SK-N-SH (cell line): Measurements from ENCODE around the gene LGALS3. TPM values are rescaled to one million over a fixed set of nuclear protein-coding genes. Genes with fewer than 3 reads are reported as not detected.

Source experiments
- CTCF ChIA-PET: fragments of 300-600, 350-600 bp; formaldehyde crosslinking; extraction: SDS; loops from one replicate; lab custom pipeline; 2021; lab: Yijun Ruan, JAX
- POLR2A ChIA-PET: fragments of 350-600 bp; sonication (Branson Sonifier 250); formaldehyde crosslinking; extraction: SDS; loops from one replicate; lab custom pipeline; 2020; ENCODE audit warnings: antibody characterized with exemption, inconsistent platforms; lab: Yijun Ruan, JAX
- DNase-seq: peaks from one replicate; pipeline ENCODE4 v3.0.0; 2012
- H2AFZ ChIP-seq: fragments of 200-600 bp; sonication (generic); 2 replicates; pipeline ENCODE4 v1.8.1; 2016; ENCODE audit warnings: antibody characterized with exemption, mild to moderate bottlenecking, low read depth
- H3F3A ChIP-seq: fragments of 200-600 bp; sonication (generic); replicated peaks from 2 replicates; pipeline ENCODE3; 2016; ENCODE audit warnings: antibody characterized with exemption, mild to moderate bottlenecking; ENCODE audit not compliant: insufficient read depth
- H3K27ac ChIP-seq, 2 experiments: fragments of 200-500 bp in 1 of 2; fragments of 200-600 bp in 1 of 2; sonication (Bioruptor generic) in 1 of 2; sonication (generic), shearing (Covaris generic) in 1 of 2; 2 replicates each; pipeline versions ENCODE4 v1.5.1 to v1.6.1; 2014 to 2016; ENCODE audit warnings: low read depth in 2 of 2, inconsistent platforms in 1 of 2, low read length in 1 of 2, mild to moderate bottlenecking in 1 of 2, mixed read lengths in 1 of 2
- H3K27me3 ChIP-seq: fragments of 200-600 bp; sonication (generic), shearing (Covaris generic); 2 replicates; pipeline ENCODE4 v1.6.1; 2016; ENCODE audit warnings: mixed run types; ENCODE audit not compliant: insufficient read depth
- H3K36me3 ChIP-seq, 2 experiments: fragments of 200-500 bp in 1 of 2; fragments of 200-600 bp in 1 of 2; sonication (Bioruptor generic) in 1 of 2; sonication (generic) in 1 of 2; replicated peaks in 1 of 2; 2 replicates each; pipeline versions ENCODE3 to v1.5.1; 2014 to 2016; ENCODE audit warnings: low read length in 1 of 2, mild to moderate bottlenecking in 1 of 2; ENCODE audit not compliant: insufficient read depth in 2 of 2, control insufficient read depth in 1 of 2
- H3K4me1 ChIP-seq, 2 experiments: fragments of 200-500 bp in 1 of 2; fragments of 200-600 bp in 1 of 2; sonication (Bioruptor generic) in 1 of 2; sonication (generic), shearing (Covaris generic) in 1 of 2; 2 replicates each; pipeline versions ENCODE4 v1.5.1 to v1.6.1; 2014 to 2016; ENCODE audit warnings: low read depth in 1 of 2, low read length in 1 of 2, mixed run types in 1 of 2; ENCODE audit not compliant: insufficient read depth in 2 of 2, control insufficient read depth in 1 of 2
- H3K4me2 ChIP-seq: fragments of 200-600 bp; sonication (generic), shearing (Covaris generic); 2 replicates; pipeline ENCODE4 v1.6.1; 2017; ENCODE audit warnings: mixed run types
- H3K4me3 ChIP-seq, 2 experiments: fragments of 200-500 bp in 1 of 2; fragments of 200-600 bp in 1 of 2; sonication (Bioruptor generic) in 1 of 2; sonication (generic), shearing (Covaris generic) in 1 of 2; 2 replicates each; pipeline versions ENCODE4 v1.5.1 to v1.8.1; 2014 to 2016; ENCODE audit warnings: low read depth in 2 of 2, inconsistent platforms in 1 of 2, low read length in 1 of 2, mild to moderate bottlenecking in 1 of 2, mixed read lengths in 1 of 2, moderate library complexity in 1 of 2
- H3K79me2 ChIP-seq: fragments of 200-600 bp; sonication (generic); 2 replicates; pipeline ENCODE4 v1.8.1; 2017; ENCODE audit warnings: mild to moderate bottlenecking; ENCODE audit not compliant: insufficient read depth
- H3K9ac ChIP-seq: fragments of 200-600 bp; sonication (generic); 2 replicates; pipeline ENCODE4 v1.6.1; 2017; ENCODE audit warnings: mixed run types
- H3K9me2 ChIP-seq: fragments of 200-600 bp; sonication (generic); 2 replicates; pipeline ENCODE4 v1.6.1; 2017; ENCODE audit warnings: mixed run types
- H3K9me3 ChIP-seq: fragments of 200-600 bp; sonication (generic); 2 replicates; pipeline ENCODE4 v1.6.1; 2017; ENCODE audit warnings: mixed run types, mild to moderate bottlenecking, moderate library complexity
- H4K20me1 ChIP-seq: fragments of 200-600 bp; sonication (generic); 2 replicates; pipeline ENCODE4 v1.6.1; 2017; ENCODE audit warnings: mild to moderate bottlenecking, mixed run types; ENCODE audit not compliant: insufficient read depth
- CHD2 ChIP-seq: fragments of 150-350 bp; IDR thresholded peaks from 2 replicates; pipeline ENCODE4 v1.6.1; 2018; ENCODE audit warnings: low read length; ENCODE audit not compliant: partially characterized antibody
- CTCF ChIP-seq: fragments of 200-600 bp; sonication (generic); IDR thresholded peaks from 2 replicates; pipeline ENCODE4 v1.6.1; 2017; ENCODE audit warnings: antibody characterized with exemption, mild to moderate bottlenecking, moderate library complexity
- ELF1 ChIP-seq: IDR thresholded peaks from 2 replicates; pipeline ENCODE4 v1.4.0; 2012
- EP300 ChIP-seq, 2 experiments: IDR thresholded peaks; 2 replicates each; pipeline versions ENCODE4 v1.4.0 to v1.6.1; 2012; ENCODE audit warnings: borderline replicate concordance in 1 of 2, low read depth in 1 of 2, low read length in 1 of 2
- EZH2phosphoT487 ChIP-seq: fragments of 200-600 bp; sonication (generic); IDR thresholded peaks from 2 replicates; pipeline ENCODE4 v1.6.1; 2017; ENCODE audit warnings: low read depth, mixed run types, mild to moderate bottlenecking, antibody characterized with exemption, moderate library complexity, borderline replicate concordance
- FOXJ3 ChIP-seq: sonication (generic); formaldehyde crosslinking; IDR thresholded peaks from 2 replicates; pipeline ENCODE4 v1.5.1; 2020; ENCODE audit warnings: mild to moderate bottlenecking, missing genetic modification reagents
- GABPA ChIP-seq: IDR thresholded peaks from 2 replicates; pipeline ENCODE4 v1.4.0; 2012; ENCODE audit warnings: low read depth, mild to moderate bottlenecking
- GATA2 ChIP-seq: sonication (generic); formaldehyde crosslinking; IDR thresholded peaks from 2 replicates; pipeline ENCODE4 v1.5.0; 2020; ENCODE audit warnings: mild to moderate bottlenecking, missing genetic modification reagents
- JUND ChIP-seq: IDR thresholded peaks from 2 replicates; pipeline ENCODE4 v1.4.0; 2012
- NRF1 ChIP-seq: IDR thresholded peaks from 2 replicates; pipeline ENCODE4 v1.6.1; 2012; ENCODE audit warnings: low read depth, mild to moderate bottlenecking, low read length
- POLR2AphosphoS5 ChIP-seq: IDR thresholded peaks from 2 replicates; pipeline ENCODE4 v1.6.1; 2012; ENCODE audit warnings: low read depth, low read length
- RCOR1 ChIP-seq: fragments of 150-350 bp; IDR thresholded peaks from 2 replicates; pipeline ENCODE4 v1.6.1; 2017; ENCODE audit warnings: antibody characterized with exemption, low read length
- RFX5 ChIP-seq: IDR thresholded peaks from 2 replicates; pipeline ENCODE4 v1.6.1; 2012; ENCODE audit warnings: mild to moderate bottlenecking, improper control_type of control experiment, low read length
- RXRA ChIP-seq: IDR thresholded peaks from 2 replicates; pipeline ENCODE4 v1.4.0; 2012; ENCODE audit warnings: low read depth, mild to moderate bottlenecking, borderline replicate concordance
- SIN3A ChIP-seq: IDR thresholded peaks from 2 replicates; pipeline ENCODE4 v1.6.1; 2012; ENCODE audit warnings: low read depth, mild to moderate bottlenecking, low read length, moderate library complexity, borderline replicate concordance
- SMC3 ChIP-seq: IDR thresholded peaks from 2 replicates; pipeline ENCODE4 v1.6.1; 2012; ENCODE audit warnings: low read depth, low read length, improper control_type of control experiment
- TEAD4 ChIP-seq: IDR thresholded peaks from 2 replicates; pipeline ENCODE4 v1.4.0; 2012; ENCODE audit warnings: mild to moderate bottlenecking, borderline replicate concordance; ENCODE audit not compliant: insufficient read depth
- USF1 ChIP-seq: IDR thresholded peaks from 2 replicates; pipeline ENCODE4 v1.4.0; 2012; ENCODE audit warnings: low read depth, borderline replicate concordance
- USF2 ChIP-seq: fragments of 150-350 bp; IDR thresholded peaks from 2 replicates; pipeline ENCODE4 v1.6.1; 2017; ENCODE audit warnings: antibody characterized with exemption, low read length, low read depth, borderline replicate concordance
- YY1 ChIP-seq: IDR thresholded peaks from 2 replicates; pipeline ENCODE4 v1.4.0; 2012; ENCODE audit warnings: low read depth, mild to moderate bottlenecking
- WGBS: methylation state at CpG from one replicate; pipeline ENCODE4 v1.1.6; 2017; ENCODE audit warnings: low lambda C conversion rate; 5-methylcytosine and 5-hydroxymethylcytosine counted together
- polyA plus RNA-seq, 3 experiments: library from polyadenylated mRNA; depleted of rRNA; stranded (reverse); fragments of >200 nt; gene quantifications; 2 replicates each; pipeline ENCODE4 v1.2.3, GENCODE V29; 2012
- TF ChIP-seq, protein P1 (sequence below): fragments of 150-350 bp; IDR thresholded peaks from 2 replicates; pipeline ENCODE4 v1.6.1; 2016; ENCODE audit warnings: mild to moderate bottlenecking, low read depth, low read length

Gene LGALS3
- polyA plus RNA-seq, 1 of the 3 experiments (the other 2 are of a cell fraction) = 59.8 TPM

DNA sequence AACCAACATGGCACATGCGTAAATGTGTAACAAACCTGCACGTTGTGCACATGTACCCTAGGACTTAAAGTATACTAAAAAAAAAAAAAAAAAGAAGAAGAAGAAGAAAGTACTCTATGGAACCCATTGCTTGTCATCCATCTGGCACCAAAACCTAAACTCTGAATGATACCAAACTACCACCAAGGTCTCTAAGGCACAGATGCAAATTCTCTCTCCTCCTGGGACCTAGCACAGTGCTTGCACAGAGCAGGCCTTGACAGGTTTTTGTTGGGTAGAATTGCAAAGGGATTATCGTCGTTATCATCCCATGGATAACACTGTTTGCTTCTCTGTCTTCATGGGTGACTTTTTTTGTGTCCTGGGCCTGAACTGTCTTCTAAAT, 13.2 kb upstream of the LGALS3 start:
- Histone ChIP-seq H3K9me3 (no peaks in the 10 kb centered on the region), H3F3A (no peaks in the 10 kb centered on the region), H3K9me2 (no peaks in the 10 kb centered on the region), H3K36me3 (no peaks in the 10 kb centered on the region), H3K9ac (no peak overlapping the region), H3K4me3 (no peak overlapping the region), H3K27me3 (no peaks in the 10 kb centered on the region), H3K79me2 (no peaks in the 10 kb centered on the region), H2AFZ (no peak overlapping the region), H3K4me1 (peaks cover 0 to 18% of the 10 kb centered on the region in 2 experiments; a peak in 1 of 4 replicates), H3K27ac (peak overlapping the region in 1 of 2 experiments; percentile 83; a peak in 2 of 4 replicates), H3K4me2 (no peak overlapping the region), H4K20me1 (no peaks in the 10 kb centered on the region)
- CTCF ChIA-PET = interaction anchor here (0.9 to 1.3 kb wide), 2 partner anchors 26 to 64 kb away, joined by 3 to 4 read pairs; no protein-coding TSS in a partner anchor
- TF ChIP-seq YY1 = no peak
- no peak for TF ChIP-seq JUND
- TF ChIP-seq FOXJ3 (CRISPR knock-in tag) = no peak
- TF ChIP-seq, protein P1, sequence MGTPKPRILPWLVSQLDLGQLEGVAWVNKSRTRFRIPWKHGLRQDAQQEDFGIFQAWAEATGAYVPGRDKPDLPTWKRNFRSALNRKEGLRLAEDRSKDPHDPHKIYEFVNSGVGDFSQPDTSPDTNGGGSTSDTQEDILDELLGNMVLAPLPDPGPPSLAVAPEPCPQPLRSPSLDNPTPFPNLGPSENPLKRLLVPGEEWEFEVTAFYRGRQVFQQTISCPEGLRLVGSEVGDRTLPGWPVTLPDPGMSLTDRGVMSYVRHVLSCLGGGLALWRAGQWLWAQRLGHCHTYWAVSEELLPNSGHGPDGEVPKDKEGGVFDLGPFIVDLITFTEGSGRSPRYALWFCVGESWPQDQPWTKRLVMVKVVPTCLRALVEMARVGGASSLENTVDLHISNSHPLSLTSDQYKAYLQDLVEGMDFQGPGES = no peak
- no peak for TF ChIP-seq USF1
- no peak for TF ChIP-seq USF2
- 76% methylated on average over 2 of the region's 4 CpGs for WGBS
- POLR2A ChIA-PET = interaction anchor here (0.6 kb wide), 1 partner anchor 19 kb away, joined by 4 read pairs; no protein-coding TSS in a partner anchor
- DNase-seq = peak; percentile 49

- no peaks in the 10 kb centered on the region for H3K27me3 ChIP-seq
- no peaks in the 10 kb centered on the region for H3K36me3 ChIP-seq
- ChIA-PET POLR2A (no interaction called here), CTCF (interaction anchor here (1.3 to 2.1 kb wide), 3 partner anchors 21 to 45 kb away, joined by 4 to 6 read pairs (median 4); no protein-coding TSS in a partner anchor)
- no peaks in the 10 kb centered on the region for H3K79me2 ChIP-seq
- no peaks in the 10 kb centered on the region for H3F3A ChIP-seq
- 72% methylated on average over 8 of the region's 11 CpGs for whole genome bisulfite sequencing
- H3K4me3 ChIP-seq = no peak overlapping the region
- no peak for DNase-seq
- H3K4me1 ChIP-seq = peaks cover 0 to 18% of the 10 kb centered on the region in 2 experiments; a peak in 1 of 4 replicates
- no peak overlapping the region for H2AFZ ChIP-seq
- no peaks in the 10 kb centered on the region for H4K20me1 ChIP-seq
- H3K9ac ChIP-seq = no peak overlapping the region
- no peaks in the 10 kb centered on the region for H3K9me3 ChIP-seq
- H3K4me2 ChIP-seq = no peak overlapping the region
- peak overlapping the region in 1 of 2 experiments; percentile 83; a peak in 2 of 4 replicates for H3K27ac ChIP-seq
- no peaks in the 10 kb centered on the region for H3K9me2 ChIP-seq
- no peak for TF ChIP-seq RXRA
- no peak for TF ChIP-seq GABPA
- no peak for TF ChIP-seq USF2
- TF ChIP-seq CHD2 = peak; percentile 45
- peak in 1 of 2 experiments; percentile 56; a peak in 1 of 4 replicates for TF ChIP-seq EP300 (IDR thresholded peaks at IDR 0.05; ENCODE audit: borderline replicate concordance in 1 of 2, low read depth in 1 of 2, low read length in 1 of 2)
- TF ChIP-seq RCOR1 = peak; percentile 52
- TF ChIP-seq TEAD4 = no peak
- no peak for TF ChIP-seq ELF1
- TF ChIP-seq CTCF = no peak
- TF ChIP-seq EZH2phosphoT487 = no peak
- no peak for TF ChIP-seq JUND
- TF ChIP-seq YY1 = no peak
- no peak for TF ChIP-seq RFX5
- TF ChIP-seq SIN3A = no peak
- no peak for TF ChIP-seq NRF1
- TF ChIP-seq GATA2 (CRISPR knock-in tag) = peak; percentile 65; the same call in 1 of the 2 replicates
- TF ChIP-seq POLR2AphosphoS5 = no peak
- TF ChIP-seq SMC3 = no peak
These were observed 12.6 kb upstream of the LGALS3 start for GRCh38 chr14:55116246-55117030.
